Stomach (tissue), 9 donors: Measurements from ENCODE around the gene COPZ2. TPM values are rescaled to one million over a fixed set of nuclear protein-coding genes. Genes with fewer than 3 reads are reported as not detected.
A peak's percentile ranks its signal among the peaks of the same experiment; 100 is the strongest.

Source experiments
- DNase-seq, 2 donors: peaks; one replicate each; pipeline versions ENCODE4 v3.0.0 to v3.0.0-alpha.2; 2013 to 2019
- H3K27ac ChIP-seq, 5 donors: fragments of 200-600 bp in 4 of 5; sonication (generic) in 4 of 5; one replicate each; pipeline ENCODE4 v1.5.1; 2013 to 2019; ENCODE audit warnings: mild to moderate bottlenecking in 1 of 5, moderate library complexity in 1 of 5
- H3K27me3 ChIP-seq, 3 donors: fragments of 200-600 bp; sonication (generic); one replicate each; pipeline ENCODE4 v1.5.1; 2017 to 2019; ENCODE audit warnings: mixed run types in 1 of 3
- H3K36me3 ChIP-seq, 4 donors: fragments of 200-600 bp; sonication (generic); 1 replicate in 3 of 4; 2 replicates in 1 of 4; pipeline ENCODE4 v1.5.1; 2016 to 2019
- H3K4me1 ChIP-seq, 4 donors: fragments of 200-600 bp; sonication (generic); one replicate each; pipeline ENCODE4 v1.5.1; 2016 to 2019
- H3K4me3 ChIP-seq, 4 donors: fragments of 200-600 bp; sonication (generic) in 3 of 4; one replicate each; pipeline ENCODE4 v1.5.1; 2016 to 2019; ENCODE audit warnings: mild to moderate bottlenecking in 1 of 4
- H3K9me3 ChIP-seq, 4 donors: fragments of 200-600 bp; sonication (generic); one replicate each; pipeline ENCODE4 v1.5.1; 2016 to 2019
- EP300 ChIP-seq: sonication (generic); formaldehyde crosslinking; IDR thresholded peaks from one replicate; pipeline ENCODE4 v1.6.1; 2017; ENCODE audit warnings: antibody characterized with exemption
- POLR2A ChIP-seq, 4 donors: fragments of 450-650 bp; IDR thresholded peaks; one replicate each; pipeline ENCODE4 v1.6.1; 2016; ENCODE audit warnings: antibody characterized with exemption in 4 of 4, control low read depth in 2 of 4, mild to moderate bottlenecking in 1 of 4, moderate library complexity in 1 of 4
- POLR2AphosphoS5 ChIP-seq, 3 donors: sonication (generic); formaldehyde crosslinking; IDR thresholded peaks; one replicate each; pipeline ENCODE4 v1.6.1; 2016; ENCODE audit warnings: antibody characterized with exemption in 3 of 3
- WGBS, 5 donors: extraction: QIAGEN DNeasy Blood & Tissue Kit in 3 of 5; methylation state at CpG; one replicate each; pipeline versions ENCODE4 v1.1.5 to v1.1.7; 2013 to 2018; 5-methylcytosine and 5-hydroxymethylcytosine counted together
- intact Hi-C: fragments of 100-400 bp; cut with DNase I; formaldehyde crosslinking; loops from one replicate; pipeline ENCODE4 v1.15.1; 2023; ENCODE audit warnings: low total_unique reads
- polyA plus RNA-seq, 3 donors: library from polyadenylated mRNA; stranded (reverse); fragments of 200-250 nt; gene quantifications; one replicate each; pipeline ENCODE4 v1.2.3, GENCODE V29; 2013
- total RNA-seq, 5 donors: library from RNA; depleted of rRNA; stranded (reverse); fragments of >200 nt; gene quantifications; one replicate each; pipeline versions ENCODE4 v1.1.0 to v1.2.3, GENCODE V29; 2014 to 2016
- TF ChIP-seq, protein P1 (sequence below), 7 experiments: fragments of 450-650 bp in 4 of 7; fragments of 200-600 bp in 3 of 7; sonication (generic) in 3 of 7; IDR thresholded peaks; one replicate each; pipeline ENCODE4 v1.5.1; 2016 to 2019; ENCODE audit warnings: antibody characterized with exemption in 7 of 7, control low read depth in 2 of 7, mild to moderate bottlenecking in 1 of 7
- donor health status: healthy with polysubstance abuse.
- donor health status: Bipolar disorder and iron deficiency.
- donor health status: healthy.

COPZ2 gene
- total and polyA plus RNA-seq, 8 donors, result 6.8 to 187 (median 17.0) TPM

DNA sequence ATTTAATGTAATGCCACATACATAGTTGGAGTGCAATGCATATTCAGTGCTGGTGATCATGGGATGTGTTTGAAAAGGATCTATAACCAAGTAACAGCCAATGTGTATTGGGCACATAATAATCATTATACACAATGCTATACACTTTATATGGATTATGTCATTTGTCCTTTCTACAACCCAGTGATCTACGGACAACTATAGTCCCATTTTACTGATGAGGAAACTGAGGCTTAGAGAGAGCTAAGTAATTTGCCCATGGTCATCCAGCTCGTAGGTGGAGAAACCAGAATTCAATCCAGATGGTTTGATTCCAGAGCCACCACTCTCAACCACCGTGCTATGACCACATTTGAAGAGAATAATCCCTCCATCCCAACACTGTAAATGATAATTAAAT lies 27.4 kb downstream of the COPZ2 start:
- no peaks in the 10 kb centered on the region for H3K36me3 ChIP-seq
- H3K4me1 ChIP-seq, result peaks cover 14 to 16% (median 15%) of the 10 kb centered on the region in 4 donors
- no peak overlapping the region for H3K27ac ChIP-seq
- no peak for DNase-seq
- TF ChIP-seq, protein P1, sequence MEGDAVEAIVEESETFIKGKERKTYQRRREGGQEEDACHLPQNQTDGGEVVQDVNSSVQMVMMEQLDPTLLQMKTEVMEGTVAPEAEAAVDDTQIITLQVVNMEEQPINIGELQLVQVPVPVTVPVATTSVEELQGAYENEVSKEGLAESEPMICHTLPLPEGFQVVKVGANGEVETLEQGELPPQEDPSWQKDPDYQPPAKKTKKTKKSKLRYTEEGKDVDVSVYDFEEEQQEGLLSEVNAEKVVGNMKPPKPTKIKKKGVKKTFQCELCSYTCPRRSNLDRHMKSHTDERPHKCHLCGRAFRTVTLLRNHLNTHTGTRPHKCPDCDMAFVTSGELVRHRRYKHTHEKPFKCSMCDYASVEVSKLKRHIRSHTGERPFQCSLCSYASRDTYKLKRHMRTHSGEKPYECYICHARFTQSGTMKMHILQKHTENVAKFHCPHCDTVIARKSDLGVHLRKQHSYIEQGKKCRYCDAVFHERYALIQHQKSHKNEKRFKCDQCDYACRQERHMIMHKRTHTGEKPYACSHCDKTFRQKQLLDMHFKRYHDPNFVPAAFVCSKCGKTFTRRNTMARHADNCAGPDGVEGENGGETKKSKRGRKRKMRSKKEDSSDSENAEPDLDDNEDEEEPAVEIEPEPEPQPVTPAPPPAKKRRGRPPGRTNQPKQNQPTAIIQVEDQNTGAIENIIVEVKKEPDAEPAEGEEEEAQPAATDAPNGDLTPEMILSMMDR (IDR thresholded peaks at IDR 0.05), result no peak
- TF ChIP-seq EP300 (no peak), POLR2AphosphoS5 (IDR thresholded peaks at IDR 0.05) (no peak), POLR2A (IDR thresholded peaks at IDR 0.05) (no peak)
- no peak overlapping the region for H3K4me3 ChIP-seq
- intact Hi-C loops, result no loop called here
- H3K9me3 ChIP-seq, result no peaks in the 10 kb centered on the region
- 84 to 94% (median 89%) methylated on average over 3 of the region's 3 CpGs for WGBS, 5 donors
- H3K27me3 ChIP-seq, result peaks cover 5 to 64% (median 27%) of the 10 kb centered on the region in 3 donors

DNA sequence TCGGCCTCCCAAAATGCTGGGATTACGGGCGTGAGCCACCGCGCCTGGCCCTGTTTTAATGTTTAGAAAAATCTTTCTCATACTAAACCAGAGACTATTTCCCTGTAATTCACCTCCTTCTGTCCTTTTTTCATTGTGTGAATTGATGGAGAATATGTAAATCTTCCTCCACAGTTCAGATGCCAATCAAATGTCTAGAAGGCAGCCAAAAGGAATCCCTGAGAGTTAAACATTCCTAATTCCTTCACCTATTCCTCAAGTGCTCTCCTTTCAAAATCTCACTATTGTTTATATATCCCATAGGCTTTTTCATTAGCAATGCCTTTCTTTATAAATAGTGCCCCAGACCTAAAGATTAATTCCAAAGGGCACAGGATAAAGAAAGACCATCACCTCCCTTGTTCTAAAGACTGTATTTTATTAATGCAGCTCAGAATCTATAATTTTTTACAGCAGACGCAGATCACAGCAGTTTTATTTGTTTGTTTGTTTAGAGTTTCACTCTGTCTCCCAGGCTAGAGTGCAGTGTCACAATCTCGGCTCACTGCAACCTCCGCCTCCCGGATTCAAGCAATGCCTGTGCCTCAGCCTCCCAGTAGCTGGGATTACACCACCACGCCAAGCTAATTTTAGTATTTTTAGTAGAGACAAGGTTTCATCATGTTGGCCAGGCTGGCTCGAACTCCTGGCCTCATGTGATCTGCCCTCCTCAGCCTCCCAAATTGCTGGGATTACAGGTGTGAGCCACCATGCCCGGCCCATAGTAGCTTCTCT lies 30.5 kb downstream of the COPZ2 start:
- Histone ChIP-seq H3K4me1 (peaks cover 8 to 24% (median 18%) of the 10 kb centered on the region in 4 donors), H3K27ac (no peak overlapping the region), H3K9me3 (no peaks in the 10 kb centered on the region), H3K36me3 (no peaks in the 10 kb centered on the region), H3K4me3 (no peak overlapping the region), H3K27me3 (peaks cover 5 to 34% (median 14%) of the 10 kb centered on the region in 3 donors)
- TF ChIP-seq EP300 (no peak), POLR2AphosphoS5 (IDR thresholded peaks at IDR 0.05) (no peak), POLR2A (IDR thresholded peaks at IDR 0.05) (no peak)
- TF ChIP-seq, protein P1 (IDR thresholded peaks at IDR 0.05), result no peak
- intact Hi-C loops, result no loop called here
- 88 to 93% (median 90%) methylated on average over 12 of the region's 12 CpGs for WGBS, 5 donors
- DNase-seq, result no peak

- Histone ChIP-seq H3K4me1 (peaks cover 0 to 23% (median 11%) of the 10 kb centered on the region in 4 donors), H3K27me3 (peaks cover 0 to 13% (median 0%) of the 10 kb centered on the region in 3 donors), H3K9me3 (no peaks in the 10 kb centered on the region), H3K36me3 (no peaks in the 10 kb centered on the region), H3K27ac (no peak overlapping the region), H3K4me3 (no peak overlapping the region)
- DNase-seq, result no peak
- no peak for TF ChIP-seq POLR2AphosphoS5 (IDR thresholded peaks at IDR 0.05)
- no peak for TF ChIP-seq EP300
- no peak for TF ChIP-seq POLR2A (IDR thresholded peaks at IDR 0.05)
- TF ChIP-seq, protein P1 (IDR thresholded peaks at IDR 0.05), result no peak
- intact Hi-C loops, result no loop called here
- 54 to 85% (median 68%) methylated on average over 3 of the region's 3 CpGs for WGBS, 5 donors
These were observed 32.6 kb downstream of the COPZ2 start for GRCh38 chr17:48004983-48005382.

DNA sequence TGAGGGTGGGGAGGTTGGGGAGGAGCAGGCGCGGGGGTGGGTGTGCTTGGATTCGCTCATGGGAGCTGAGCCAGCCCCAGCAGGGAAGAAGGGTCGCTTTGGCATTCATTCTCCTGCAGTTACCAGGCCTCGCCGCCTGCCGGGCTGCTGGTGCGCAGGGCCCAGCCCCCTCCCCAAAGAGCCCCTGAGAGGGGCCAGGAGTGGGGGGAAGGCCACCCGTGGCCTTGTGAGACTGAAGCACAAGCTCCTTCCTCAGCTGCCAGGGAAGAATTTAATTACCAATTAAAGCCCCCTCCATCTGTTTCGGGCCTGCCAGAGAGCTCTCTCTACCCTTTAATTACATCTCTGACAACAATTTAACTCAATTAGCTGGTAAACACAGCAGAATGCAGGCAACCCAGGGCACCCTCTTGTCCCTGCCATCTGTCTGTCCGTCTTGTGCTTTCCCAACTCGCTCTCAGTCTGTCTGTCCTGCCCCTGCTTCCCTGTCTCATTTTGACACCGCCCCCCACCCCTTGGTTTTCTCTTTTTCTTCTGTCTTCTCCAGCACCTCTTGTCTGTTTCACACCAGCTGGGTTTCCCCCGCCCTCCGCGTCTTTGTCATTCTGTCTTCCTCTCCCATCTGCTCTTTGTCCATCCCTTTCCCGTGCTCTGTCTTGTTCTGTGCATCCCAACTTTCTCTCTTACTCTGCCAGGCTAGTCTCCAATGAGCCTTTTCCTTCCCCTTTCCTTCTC lies 34.0 kb downstream of the COPZ2 start:
- H3K4me1 ChIP-seq, result peaks cover 0 to 23% (median 11%) of the 10 kb centered on the region in 4 donors
- 76 to 90% (median 84%) methylated on average over 17 of the region's 17 CpGs for WGBS, 5 donors
- intact Hi-C loops, result no loop called here

More for the DNA sequence above, 34.0 kb downstream of the COPZ2 start:
- TF ChIP-seq POLR2AphosphoS5 (IDR thresholded peaks at IDR 0.05) (no peak), EP300 (no peak), POLR2A (IDR thresholded peaks at IDR 0.05) (no peak)
- TF ChIP-seq, protein P1 (IDR thresholded peaks at IDR 0.05), result no peak
- H3K36me3 ChIP-seq, result no peaks in the 10 kb centered on the region
- H3K27ac ChIP-seq, result peak overlapping the region in 1 of 5 donors; percentile 75
- H3K27me3 ChIP-seq, result no peaks in the 10 kb centered on the region
- DNase-seq, result peak in 1 of 2 donors; percentile 79
- no peak overlapping the region for H3K4me3 ChIP-seq
- no peaks in the 10 kb centered on the region for H3K9me3 ChIP-seq
